H1 (cell line): ENCODE data around the gene PHYH. TPM values are rescaled to one million over a fixed set of nuclear protein-coding genes. Genes with fewer than 3 reads are reported as not detected.

Experiments used
- CTCF ChIA-PET: fragments of 300-600 bp; sonication (Branson Sonifier 250); formaldehyde crosslinking; loops from one replicate; lab custom pipeline; 2021; ENCODE audit not compliant: partially characterized antibody; lab: Charles Lee
- POLR2A ChIA-PET: fragments of 300-600 bp; sonication (Branson Sonifier 250); formaldehyde crosslinking; loops from one replicate; lab custom pipeline; 2021; ENCODE audit warnings: inconsistent platforms; ENCODE audit not compliant: partially characterized antibody; lab: Charles Lee
- DNase-seq, 2 experiments: peaks; one replicate each; pipeline versions ENCODE4 v3.0.0 to v3.0.0-alpha.2; 2010 to 2022; ENCODE audit warnings: low spot score in 2 of 2, low read depth in 1 of 2, mixed read lengths in 1 of 2
- FAIRE-seq: peaks from 2 replicates; lab custom pipeline; 2011; peaks lifted over from hg19 to GRCh38; lab: Jason Lieb, UNC
- H2AFZ ChIP-seq: 2 replicates; pipeline ENCODE4 v1.8.1; 2012; ENCODE audit warnings: low read length, inconsistent platforms
- H2AK5ac ChIP-seq: 2 replicates; pipeline ENCODE4 v1.6.1; 2013; ENCODE audit warnings: low read depth, low read length
- H2BK120ac ChIP-seq: replicated peaks from 2 replicates; pipeline ENCODE3; 2013; ENCODE audit warnings: low read depth, low read length, inconsistent platforms
- H2BK12ac ChIP-seq: 2 replicates; pipeline ENCODE4 v1.6.1; 2013; ENCODE audit warnings: low read depth, low read length
- H2BK15ac ChIP-seq: 2 replicates; pipeline ENCODE4 v1.6.1; 2013; ENCODE audit warnings: low read length
- H2BK20ac ChIP-seq: 2 replicates; pipeline ENCODE4 v1.6.1; 2013; ENCODE audit warnings: low read length
- H2BK5ac ChIP-seq: 2 replicates; pipeline ENCODE4 v1.6.1; 2013; ENCODE audit warnings: low read depth, low read length
- H3K14ac ChIP-seq: 2 replicates; pipeline ENCODE4 v1.6.1; 2013; ENCODE audit warnings: inconsistent platforms; ENCODE audit not compliant: insufficient read length
- H3K18ac ChIP-seq: 2 replicates; pipeline ENCODE4 v1.6.1; 2013; ENCODE audit warnings: low read length; ENCODE audit errors: extremely low read depth
- H3K23ac ChIP-seq: 2 replicates; pipeline ENCODE4 v1.6.1; 2013; ENCODE audit warnings: inconsistent platforms; ENCODE audit not compliant: insufficient read length
- H3K23me2 ChIP-seq: 2 replicates; pipeline ENCODE4 v1.6.1; 2013; ENCODE audit warnings: low read depth, low read length
- H3K27ac ChIP-seq: 2 replicates; pipeline ENCODE4 v1.6.1; 2011; ENCODE audit warnings: low read depth, low read length, inconsistent platforms
- H3K27me3 ChIP-seq, 4 experiments: replicated peaks in 1 of 4; 1 replicate in 1 of 4; 2 replicates in 3 of 4; pipeline versions ENCODE4 v1.6.1 to v1.8.1; 2011 to 2013; ENCODE audit warnings: low read length in 3 of 4, mild to moderate bottlenecking in 3 of 4, inconsistent platforms in 2 of 4, mixed read lengths in 2 of 4, moderate library complexity in 1 of 4; ENCODE audit not compliant: control insufficient read depth in 3 of 4, insufficient read depth in 3 of 4; ENCODE audit errors: extremely low read depth in 1 of 4
- H3K36me3 ChIP-seq, 4 experiments: 2 replicates each; pipeline versions ENCODE4 v1.6.1 to v1.8.1; 2011 to 2013; ENCODE audit warnings: mild to moderate bottlenecking in 4 of 4, low read length in 3 of 4, moderate library complexity in 2 of 4, control low read depth in 1 of 4, inconsistent platforms in 1 of 4; ENCODE audit not compliant: insufficient read depth in 4 of 4, control insufficient read depth in 2 of 4
- H3K4ac ChIP-seq: replicated peaks from 2 replicates; pipeline ENCODE3; 2013; ENCODE audit warnings: low read length, low read depth, mixed read lengths, inconsistent platforms; ENCODE audit not compliant: insufficient read length
- H3K4me1 ChIP-seq, 4 experiments: replicated peaks in 1 of 4; 1 replicate in 1 of 4; 2 replicates in 3 of 4; pipeline versions ENCODE4 v1.6.1 to v1.8.1; 2011 to 2013; ENCODE audit warnings: low read length in 3 of 4, inconsistent platforms in 2 of 4, mixed read lengths in 1 of 4; ENCODE audit not compliant: insufficient read depth in 4 of 4, control insufficient read depth in 3 of 4
- H3K4me2 ChIP-seq, 2 experiments: 2 replicates each; pipeline versions ENCODE4 v1.6.1 to v1.8.1; 2011 to 2013; ENCODE audit warnings: low read depth in 2 of 2, low read length in 2 of 2, control low read depth in 1 of 2, inconsistent platforms in 1 of 2, mild to moderate bottlenecking in 1 of 2; ENCODE audit not compliant: insufficient read depth in 1 of 2
- H3K4me3 ChIP-seq, 4 experiments: fragments of 200-600, 300-600 bp in 1 of 4; sonication (generic), shearing (Covaris generic), sonication (Bioruptor Twin) in 1 of 4; 2 replicates each; pipeline versions ENCODE4 v1.5.1 to v1.8.1; 2011 to 2016; ENCODE audit warnings: low read length in 4 of 4, low read depth in 3 of 4, control low read depth in 2 of 4, inconsistent platforms in 2 of 4, mild to moderate bottlenecking in 2 of 4, mixed read lengths in 1 of 4, moderate library complexity in 1 of 4; ENCODE audit not compliant: insufficient read depth in 2 of 4; ENCODE audit errors: extremely low read depth in 1 of 4
- H3K56ac ChIP-seq: replicated peaks from 2 replicates; pipeline ENCODE3; 2013; ENCODE audit warnings: low read depth, mild to moderate bottlenecking, mixed read lengths, low read length, inconsistent platforms; ENCODE audit not compliant: insufficient read length
- H3K79me1 ChIP-seq: 2 replicates; pipeline ENCODE4 v1.6.1; 2013; ENCODE audit warnings: low read depth, low read length, control low read depth
- H3K79me2 ChIP-seq, 2 experiments: 2 replicates each; pipeline versions ENCODE4 v1.6.1 to v1.8.1; 2012 to 2013; ENCODE audit warnings: low read length in 2 of 2, mild to moderate bottlenecking in 2 of 2, inconsistent platforms in 1 of 2; ENCODE audit not compliant: insufficient read depth in 2 of 2, control insufficient read depth in 1 of 2
- H3K9ac ChIP-seq, 4 experiments: replicated peaks in 1 of 4; 1 replicate in 1 of 4; 2 replicates in 3 of 4; pipeline versions ENCODE4 v1.6.1 to v1.8.1; 2011 to 2013; ENCODE audit warnings: low read depth in 3 of 4, low read length in 3 of 4, control low read depth in 2 of 4, mild to moderate bottlenecking in 2 of 4, moderate library complexity in 2 of 4, inconsistent platforms in 1 of 4; ENCODE audit errors: extremely low read depth in 1 of 4
- H3K9me3 ChIP-seq, 2 experiments: 2 replicates each; pipeline versions ENCODE4 v1.6.1 to v1.8.1; 2012 to 2013; ENCODE audit warnings: mild to moderate bottlenecking in 2 of 2, moderate library complexity in 2 of 2, control low read depth in 1 of 2, inconsistent platforms in 1 of 2, low read depth in 1 of 2, low read length in 1 of 2, mixed read lengths in 1 of 2; ENCODE audit not compliant: insufficient read depth in 2 of 2
- H4K20me1 ChIP-seq, 2 experiments: replicated peaks in 1 of 2; 2 replicates each; pipeline versions ENCODE3 to v1.8.1; 2011 to 2013; ENCODE audit warnings: inconsistent platforms in 2 of 2, low read length in 2 of 2, mild to moderate bottlenecking in 1 of 2; ENCODE audit not compliant: insufficient read depth in 2 of 2, control insufficient read depth in 1 of 2
- H4K5ac ChIP-seq: 2 replicates; pipeline ENCODE4 v1.6.1; 2013; ENCODE audit warnings: low read length, low read depth, mixed read lengths, inconsistent platforms; ENCODE audit not compliant: insufficient read length
- H4K8ac ChIP-seq: 2 replicates; pipeline ENCODE4 v1.8.0; 2013; ENCODE audit warnings: mild to moderate bottlenecking, moderate library complexity, low read length, inconsistent platforms; ENCODE audit not compliant: insufficient read depth; ENCODE audit errors: extremely low read depth
- H4K91ac ChIP-seq: replicated peaks from 2 replicates; pipeline ENCODE3; 2013; ENCODE audit warnings: low read length, mixed read lengths, inconsistent platforms; ENCODE audit not compliant: insufficient read length
- GTF2F1 ChIP-seq: IDR thresholded peaks from 2 replicates; pipeline ENCODE4 v1.6.1; 2012; ENCODE audit warnings: low read depth, low read length, improper control_type of control experiment, borderline replicate concordance
- POLR2A ChIP-seq, 2 experiments: IDR thresholded peaks; 1 replicate in 1 of 2; 2 replicates in 1 of 2; pipeline ENCODE4 v1.6.1; 2011; ENCODE audit warnings: low read depth in 2 of 2, low read length in 2 of 2, mild to moderate bottlenecking in 2 of 2; ENCODE audit errors: control extremely low read depth in 1 of 2
- RFX5 ChIP-seq: IDR thresholded peaks from 2 replicates; pipeline ENCODE4 v1.6.1; 2011; ENCODE audit warnings: low read depth, low read length, improper control_type of control experiment, borderline replicate concordance
- SP4 ChIP-seq: IDR thresholded peaks from 2 replicates; pipeline ENCODE4 v1.6.1; 2012; ENCODE audit warnings: low read length, inconsistent platforms
- TBP ChIP-seq: IDR thresholded peaks from 2 replicates; pipeline ENCODE4 v1.6.1; 2011; ENCODE audit warnings: low read depth, low read length, improper control_type of control experiment
- WGBS, 2 experiments: shearing (Covaris generic) in 1 of 2; methylation state at CpG; one replicate each; pipeline versions ENCODE4 v1.1.6 to v1.1.7; 2013 to 2015; ENCODE audit warnings: low lambda C conversion rate in 2 of 2, mixed read lengths in 2 of 2, inconsistent platforms in 1 of 2, low coverage in 1 of 2, missing lambda C conversion rate in 1 of 2; ENCODE audit not compliant: insufficient replicate concordance in 2 of 2, insufficient coverage in 1 of 2, insufficient read length in 1 of 2; ENCODE audit errors: extremely low coverage in 1 of 2, missing lambda C conversion rate in 1 of 2; 5-methylcytosine and 5-hydroxymethylcytosine counted together
- polyA plus RNA-seq, 7 experiments: library from polyadenylated mRNA; depleted of rRNA in 3 of 7; stranded (reverse) in 5 of 7; unstranded in 2 of 7; fragments of >200 nt in 5 of 7; fragments of 200-250 nt in 2 of 7; gene quantifications; 1 replicate in 5 of 7; 2 replicates in 1 of 7; 4 replicates in 1 of 7; pipeline versions ENCODE4 v1.2.1 to v1.2.3, GENCODE V29; 2011 to 2013; ENCODE audit warnings: missing spikeins in 2 of 7, mixed read lengths in 2 of 7
- total RNA-seq: library from RNA; stranded (reverse); fragmentation: NEBNext Ultra II Directional; extraction: Animal tissue kit (Norgen Biotek cat#: 25700); gene quantifications from 2 replicates; pipeline ENCODE4 v1.2.1, GENCODE V29; 2021
- TF ChIP-seq, protein P1 (sequence below): IDR thresholded peaks from 2 replicates; pipeline ENCODE4 v1.6.1; 2011; ENCODE audit warnings: low read length, improper control_type of control experiment

Gene PHYH
- total and polyA plus RNA-seq, 2 of the 8 experiments (the other 6 are each of a cell fraction or from before 2014, with no cell fraction given), result 22.0 to 22.7 TPM

DNA sequence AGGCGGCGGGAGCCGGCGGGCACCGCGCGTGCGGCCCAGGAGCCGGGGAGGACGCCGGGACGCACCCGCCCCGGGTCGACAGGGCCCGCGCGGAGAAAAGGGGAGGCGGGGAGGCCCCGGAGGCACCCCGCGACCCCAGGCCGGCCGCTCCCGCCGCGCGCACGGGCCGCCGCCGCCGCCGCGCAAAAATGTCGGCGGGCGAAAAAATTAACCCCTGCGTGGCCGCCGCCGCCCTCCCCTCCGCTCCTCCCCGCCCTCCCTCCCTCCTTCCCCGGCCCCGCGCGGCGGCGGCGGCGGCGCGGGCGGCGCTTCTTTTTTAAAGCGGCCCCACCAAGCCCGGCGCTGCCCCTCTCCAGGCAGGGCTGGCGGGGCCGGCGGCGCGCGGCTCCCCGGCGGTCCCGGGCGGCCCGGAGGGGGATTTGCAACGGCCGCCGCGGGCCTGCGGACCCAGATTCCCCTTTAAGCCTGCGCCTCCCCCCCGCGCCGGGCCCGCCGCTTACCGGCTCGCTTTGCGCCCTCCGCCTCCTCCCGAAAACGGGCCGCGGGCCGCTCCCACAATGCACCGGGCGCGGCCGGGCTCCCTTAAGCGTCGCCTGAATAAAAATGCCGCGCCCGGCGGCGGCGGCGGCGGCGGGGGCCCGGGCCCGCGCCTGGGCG lies 47.8 kb upstream of the PHYH start:
- H3K9ac ChIP-seq, result peak overlapping the region; percentile 86 to 100 (median 88); a peak in 6 of 7 replicates
- peaks cover 3% of the 10 kb centered on the region; the same call in 1 of the 2 replicates for H3K79me1 ChIP-seq
- no peaks in the 10 kb centered on the region for H3K9me3 ChIP-seq
- FAIRE-seq (no peak), DNase-seq (peak in 1 of 2 experiments; percentile 65)
- H2BK20ac ChIP-seq, result no peak overlapping the region
- no peak overlapping the region for H4K91ac ChIP-seq
- peak overlapping the region; percentile 27 for H3K56ac ChIP-seq
- no peak overlapping the region for H3K14ac ChIP-seq
- H3K23me2 ChIP-seq, result peaks cover 24% of the 10 kb centered on the region
- H2AFZ ChIP-seq, result no peak overlapping the region
- H3K4me1 ChIP-seq, result peaks cover 14 to 38% (median 24%) of the 10 kb centered on the region in 4 experiments
- H4K20me1 ChIP-seq, result peaks cover 3 to 9% of the 10 kb centered on the region in 2 experiments
- no peak overlapping the region for H3K23ac ChIP-seq
- ChIA-PET CTCF (no interaction called here), POLR2A (interaction anchor here (0.6 to 6.4 kb wide), 3 partner anchors 19 to 78 kb away, joined by 3 to 77 read pairs (median 3); no protein-coding TSS in a partner anchor)
- no peak overlapping the region for H4K5ac ChIP-seq
- no peaks in the 10 kb centered on the region for H3K27me3 ChIP-seq
- no peak overlapping the region; the same call in 1 of the 2 replicates for H2BK5ac ChIP-seq
- no peak overlapping the region for H3K18ac ChIP-seq
- peak overlapping the region; percentile 99 for H4K8ac ChIP-seq
- peak overlapping the region; percentile 65 to 87 (median 75) for H3K4me3 ChIP-seq
- no peak overlapping the region for H3K4ac ChIP-seq
- H2AK5ac ChIP-seq, result no peak overlapping the region
- no peak overlapping the region for H2BK12ac ChIP-seq
- no peak overlapping the region for H2BK120ac ChIP-seq
- H3K27ac ChIP-seq, result peak overlapping the region; percentile 87; the same call in 1 of the 2 replicates
- peaks cover 6 to 26% (median 7%) of the 10 kb centered on the region in 4 experiments; a peak in 5 of 8 replicates for H3K36me3 ChIP-seq
- 1% methylated on average over 17 of the region's 109 CpGs; no CpG with 5 or more reads in 1 of the 2 experiments for WGBS, 2 experiments
- peaks cover 33 to 45% of the 10 kb centered on the region in 2 experiments for H3K79me2 ChIP-seq
- no peak overlapping the region for H2BK15ac ChIP-seq
- H3K4me2 ChIP-seq, result peak overlapping the region in 1 of 2 experiments; percentile 67; a peak in 2 of 4 replicates
- TF ChIP-seq RFX5 (no peak), POLR2A (IDR thresholded peaks at IDR 0.05; ENCODE audit: control extremely low read depth in 1 of 2, low read depth in 2 of 2, low read length in 2 of 2) (peak in 1 of 2 experiments; percentile 22), SP4 (no peak), GTF2F1 (no peak), TBP (0 out of 2 replicates have a peak, but pooled peaks have one; percentile 2)
- TF ChIP-seq, protein P1, sequence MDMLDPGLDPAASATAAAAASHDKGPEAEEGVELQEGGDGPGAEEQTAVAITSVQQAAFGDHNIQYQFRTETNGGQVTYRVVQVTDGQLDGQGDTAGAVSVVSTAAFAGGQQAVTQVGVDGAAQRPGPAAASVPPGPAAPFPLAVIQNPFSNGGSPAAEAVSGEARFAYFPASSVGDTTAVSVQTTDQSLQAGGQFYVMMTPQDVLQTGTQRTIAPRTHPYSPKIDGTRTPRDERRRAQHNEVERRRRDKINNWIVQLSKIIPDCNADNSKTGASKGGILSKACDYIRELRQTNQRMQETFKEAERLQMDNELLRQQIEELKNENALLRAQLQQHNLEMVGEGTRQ, result no peak
